Panc1 (cell line): Measurements from ENCODE around the gene ZBTB25. TPM values are rescaled to one million over a fixed set of nuclear protein-coding genes. Genes with fewer than 3 reads are reported as not detected.

Source experiments
- ATAC-seq: fragments of 200-7000 bp; cut with Tn5 transposase; 2 replicates; pipeline ENCODE4 v1.9.1; 2020; ENCODE audit warnings: mild to moderate bottlenecking, moderate library complexity
- BruUV-seq: library from RNA; stranded (reverse); fragments of 400-500 nt; replicated peaks from 2 replicates; lab custom pipeline; 2021; lab: Mats Ljungman, UMichigan
- CTCF ChIA-PET: fragments of 300-600 bp; sonication (Branson Sonifier 250); formaldehyde crosslinking; loops from one replicate; lab custom pipeline; 2022; ENCODE audit warnings: antibody characterized with exemption; lab: Charles Lee
- POLR2A ChIA-PET: fragments of 300-600 bp; sonication (Branson Sonifier 250); formaldehyde crosslinking; loops from one replicate; lab custom pipeline; 2022; ENCODE audit warnings: antibody characterized with exemption; lab: Charles Lee
- DNase-seq: peaks from one replicate; pipeline ENCODE4 v3.0.0-alpha.2; 2010; ENCODE audit warnings: low read depth, low spot score
- H3K27ac ChIP-seq: 2 replicates; pipeline ENCODE4 v1.5.1; 2011; ENCODE audit warnings: mild to moderate bottlenecking, low read length, inconsistent platforms
- H3K27me3 ChIP-seq: fragments of 200-500 bp; sonication (Bioruptor generic); 2 replicates; pipeline ENCODE4 v1.6.0; 2014; ENCODE audit warnings: low read length, inconsistent platforms; ENCODE audit not compliant: control insufficient read depth, insufficient read depth
- H3K36me3 ChIP-seq: fragments of 200-500 bp; sonication (Bioruptor generic); 2 replicates; pipeline ENCODE4 v1.5.1; 2014; ENCODE audit warnings: inconsistent platforms, mild to moderate bottlenecking, low read length, moderate library complexity; ENCODE audit not compliant: control insufficient read depth, insufficient read depth
- H3K4me1 ChIP-seq: 2 replicates; pipeline ENCODE4 v1.5.1; 2011; ENCODE audit warnings: inconsistent platforms, mild to moderate bottlenecking, low read length, moderate library complexity; ENCODE audit not compliant: control insufficient read depth, insufficient read depth
- H3K4me3 ChIP-seq, 2 experiments: 2 replicates each; pipeline ENCODE4 v1.5.1; 2011 to 2012; ENCODE audit warnings: low read depth in 2 of 2, low read length in 2 of 2, mild to moderate bottlenecking in 2 of 2, inconsistent platforms in 1 of 2, moderate library complexity in 1 of 2
- H3K9me3 ChIP-seq: fragments of 200-500 bp; sonication (Bioruptor generic); 2 replicates; pipeline ENCODE4 v1.5.1; 2014; ENCODE audit warnings: low read depth, mild to moderate bottlenecking, inconsistent platforms, low read length, moderate library complexity; ENCODE audit not compliant: control insufficient read depth, insufficient read depth
- CTCF ChIP-seq: fragments of 450-650 bp; IDR thresholded peaks from 2 replicates; pipeline ENCODE4 v1.5.1; 2017; ENCODE audit warnings: mild to moderate bottlenecking
- POLR2AphosphoS5 ChIP-seq: IDR thresholded peaks from 2 replicates; pipeline ENCODE4 v1.6.1; 2012; ENCODE audit warnings: mild to moderate bottlenecking, low read depth, low read length, moderate library complexity
- REST ChIP-seq, 2 experiments: IDR thresholded peaks; 2 replicates each; pipeline ENCODE4 v1.6.1; 2011 to 2012; ENCODE audit warnings: low read depth in 2 of 2, control low read depth in 1 of 2, low read length in 1 of 2, mild to moderate bottlenecking in 1 of 2, moderate library complexity in 1 of 2; ENCODE audit not compliant: insufficient read depth in 1 of 2
- SIN3A ChIP-seq: IDR thresholded peaks from 2 replicates; pipeline ENCODE4 v1.6.1; 2012; ENCODE audit warnings: low read depth, mild to moderate bottlenecking, low read length, moderate library complexity, borderline replicate concordance; ENCODE audit not compliant: insufficient read depth
- TCF7L2 ChIP-seq: IDR thresholded peaks from 2 replicates; pipeline ENCODE4 v1.6.1; 2011; ENCODE audit warnings: mild to moderate bottlenecking, low read depth, low read length, inconsistent platforms
- in situ Hi-C: cut with HindIII; loops from 2 replicates; pipeline ENCODE4 v1.10.0; 2016; ENCODE audit warnings: low sequenced_read_pairs, low pct_unique_long_range_greater_than_20kb
- intact Hi-C: fragments of 100-400 bp; cut with micrococcal nuclease; formaldehyde crosslinking; loops from one replicate; pipeline ENCODE4 v1.10.0; 2022; ENCODE audit not compliant: unreplicated experiment
- total RNA-seq: library from RNA; stranded (reverse); gene quantifications from one replicate; pipeline ENCODE4 v1.2.1, GENCODE V29; 2021; ENCODE audit not compliant: unreplicated experiment

The ZBTB25 gene
- total RNA-seq, 1 experiment from 2014 or later: 9.0 TPM

DNA sequence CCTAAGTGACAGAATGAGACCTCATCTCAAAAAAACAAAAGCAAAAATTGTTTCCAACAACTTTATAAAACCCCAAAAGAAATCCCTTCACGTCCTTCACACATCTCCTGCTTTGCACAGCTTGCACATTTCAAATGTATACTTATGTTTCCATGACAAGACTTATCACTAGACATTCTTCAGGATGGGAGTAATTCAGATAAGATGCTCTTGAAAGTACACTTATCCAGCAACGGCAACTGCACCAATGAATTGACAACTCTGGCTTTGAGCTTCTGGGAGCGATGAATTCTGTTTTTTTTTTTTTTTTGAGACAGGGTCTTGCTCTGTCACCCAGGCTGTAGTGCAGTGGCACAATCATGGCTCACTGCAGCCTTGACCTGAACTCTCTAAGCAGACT, 69.1 kb downstream of the ZBTB25 start:
- Histone ChIP-seq H3K9me3 (no peaks in the 10 kb centered on the region), H3K4me3 (no peak overlapping the region), H3K27me3 (no peaks in the 10 kb centered on the region), H3K4me1 (no peaks in the 10 kb centered on the region), H3K36me3 (peaks cover 26% of the 10 kb centered on the region), H3K27ac (no peak overlapping the region)
- in situ Hi-C loops (no loop called here), intact Hi-C loops (no loop called here)
- DNase-seq (no peak), ATAC-seq (no peak)
- ChIA-PET CTCF (no interaction called here), POLR2A (no interaction called here)
- no peak for TF ChIP-seq POLR2AphosphoS5
- TF ChIP-seq CTCF: no peak
- no peak for TF ChIP-seq TCF7L2
- no peak for TF ChIP-seq SIN3A
- TF ChIP-seq REST (IDR thresholded peaks at IDR 0.05; ENCODE audit: insufficient read depth in 1 of 2, low read depth in 2 of 2, low read length in 1 of 2): no peak
- no TSS peak for BruUV-seq

GRCh38 chr14:64423987-64424386, 79.7 kb downstream of the ZBTB25 start:
- intact Hi-C loops: no loop called here
- POLR2A ChIA-PET: no interaction called here
- no TSS peak for BruUV-seq

More at GRCh38 chr14:64423987-64424386, 79.7 kb downstream of the ZBTB25 start:
- Histone ChIP-seq H3K27ac (no peak overlapping the region), H3K4me3 (no peak overlapping the region), H3K36me3 (peaks cover 13% of the 10 kb centered on the region), H3K27me3 (no peaks in the 10 kb centered on the region), H3K4me1 (no peaks in the 10 kb centered on the region), H3K9me3 (no peaks in the 10 kb centered on the region)
- TF ChIP-seq TCF7L2: no peak
- TF ChIP-seq REST (IDR thresholded peaks at IDR 0.05; ENCODE audit: insufficient read depth in 1 of 2, low read depth in 2 of 2, low read length in 1 of 2): no peak
- TF ChIP-seq POLR2AphosphoS5: no peak
- no peak for TF ChIP-seq SIN3A
- no peak for TF ChIP-seq CTCF
- in situ Hi-C loops: no loop called here
- CTCF ChIA-PET: no interaction called here
- DNase-seq: no peak
- no peak for ATAC-seq
